ENCODE measurements around the gene CZIB.
A peak's percentile ranks its signal among the peaks of the same experiment; 100 is the strongest.
"Not testable (repeated sequence)": the region's sequence is repeated elsewhere in the genome, so short reads cannot be mapped to it uniquely, and the experiment has no call there.

CZIB gene

GRCh38 chr1:53238197-53239155, 18.0 kb upstream of the CZIB start, which contains the start of gene MAGOH:
TSS of gene MAGOH (minus strand) at chr1:53238518. CDS start at chr1:53238448, 70 bp downstream.
- peak; percentile 95 for DNase-seq

GRCh38 chr1:53237638-53238037, 17.2 kb upstream of the CZIB start:
- no peak for DNase-seq

DNA sequence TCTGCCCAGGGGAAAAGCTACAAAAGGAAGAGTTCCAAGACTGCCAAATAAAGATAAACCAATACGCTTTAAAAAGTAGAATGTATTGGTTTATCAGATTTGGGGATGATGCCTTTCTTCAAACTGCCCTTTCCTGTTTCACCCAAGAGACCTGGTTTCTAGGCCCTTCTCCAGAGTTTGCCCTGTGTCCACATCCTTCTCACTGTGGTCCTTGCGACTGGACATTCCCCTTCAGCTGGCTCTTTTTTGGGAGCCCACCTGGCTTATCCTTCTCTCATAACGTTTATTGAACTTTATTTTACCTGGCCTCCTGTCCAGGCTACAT, 490 bp upstream of the CZIB start:
- no peak for DNase-seq

- DNase-seq: no peak
Observed at GRCh38 chr1:53219711-53220110, 723 bp downstream of the CZIB start.

DNA sequence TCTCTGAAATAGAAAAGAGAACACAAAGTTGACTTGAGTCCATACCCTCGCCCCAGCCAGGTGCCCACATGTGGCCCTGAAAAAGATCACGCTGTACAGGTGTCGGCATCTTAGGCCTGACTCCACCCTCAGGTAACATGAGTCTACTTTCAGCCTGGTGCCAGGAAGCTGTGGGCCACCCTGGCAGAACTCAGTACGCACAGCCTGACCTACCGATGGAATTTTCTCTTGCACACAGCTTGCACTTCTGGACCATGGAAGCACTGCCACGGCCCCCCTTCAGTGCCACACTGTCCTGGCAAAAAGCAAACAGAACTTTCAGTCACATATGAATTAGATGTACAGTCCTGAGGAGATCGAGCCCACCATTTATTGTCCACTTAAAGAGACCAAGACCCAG, 2.2 kb downstream of the CZIB start:
- no peak for DNase-seq

GRCh38 chr1:53214376-53214940, 6.0 kb downstream of the CZIB start:
- no peak for DNase-seq

DNA sequence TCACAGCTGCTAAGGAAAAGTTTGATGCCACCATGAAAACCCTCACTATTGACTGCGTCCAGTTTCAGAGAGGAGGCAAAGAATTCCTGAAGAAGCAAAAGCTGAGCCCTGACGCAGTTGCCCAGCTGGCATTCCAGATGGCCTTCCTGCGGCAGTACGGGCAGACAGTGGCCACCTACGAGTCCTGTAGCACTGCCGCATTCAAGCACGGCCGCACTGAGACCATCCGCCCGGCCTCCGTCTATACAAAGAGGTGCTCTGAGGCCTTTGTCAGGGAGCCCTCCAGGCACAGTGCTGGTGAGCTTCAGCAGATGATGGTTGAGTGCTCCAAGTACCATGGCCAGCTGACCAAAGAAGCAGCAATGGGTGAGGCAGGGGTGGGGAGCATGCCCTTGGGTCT, 9.5 kb downstream of the CZIB start:
- no peak for DNase-seq

GRCh38 chr1:53210352-53210751, 10.1 kb downstream of the CZIB start:
- DNase-seq: no peak

- no peak for DNase-seq
Observed at GRCh38 chr1:53207726-53208125, 12.7 kb downstream of the CZIB start.

GRCh38 chr1:53206735-53207379, 13.6 kb downstream of the CZIB start:
- no peak for DNase-seq

DNA sequence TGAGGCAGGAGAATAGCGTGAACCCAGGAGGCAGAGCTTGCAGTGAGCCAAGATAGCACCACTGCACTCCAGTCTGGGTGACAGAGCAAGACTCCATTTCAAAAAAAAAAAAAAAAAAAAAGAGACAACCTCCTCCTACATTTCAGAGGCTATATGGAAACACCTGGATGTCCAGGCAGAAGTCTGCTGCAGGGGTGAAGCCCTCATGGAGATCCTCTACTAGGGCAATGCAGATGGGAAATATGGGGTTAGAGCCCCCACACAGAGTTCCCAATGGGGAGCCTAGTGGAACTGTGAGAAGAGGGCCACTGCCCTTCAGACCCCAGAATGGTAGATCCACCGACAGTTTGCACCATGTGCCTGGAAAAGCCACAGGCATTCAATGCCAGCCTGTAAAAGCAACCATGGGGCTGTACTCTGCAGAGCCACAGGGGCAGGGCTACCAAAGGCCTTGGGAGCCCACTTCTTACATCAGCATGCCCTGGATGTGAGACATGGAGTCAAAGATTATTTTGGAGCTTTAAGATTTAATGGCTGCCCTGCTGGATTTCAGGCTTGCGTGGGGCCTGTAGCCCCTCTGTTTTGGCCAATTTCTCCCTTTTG, 14.2 kb downstream of the CZIB start:
- not testable (repeated sequence) for DNase-seq

- DNase-seq: not testable (repeated sequence)
Observed at GRCh38 chr1:53205496-53205895, 14.9 kb downstream of the CZIB start.

DNA sequence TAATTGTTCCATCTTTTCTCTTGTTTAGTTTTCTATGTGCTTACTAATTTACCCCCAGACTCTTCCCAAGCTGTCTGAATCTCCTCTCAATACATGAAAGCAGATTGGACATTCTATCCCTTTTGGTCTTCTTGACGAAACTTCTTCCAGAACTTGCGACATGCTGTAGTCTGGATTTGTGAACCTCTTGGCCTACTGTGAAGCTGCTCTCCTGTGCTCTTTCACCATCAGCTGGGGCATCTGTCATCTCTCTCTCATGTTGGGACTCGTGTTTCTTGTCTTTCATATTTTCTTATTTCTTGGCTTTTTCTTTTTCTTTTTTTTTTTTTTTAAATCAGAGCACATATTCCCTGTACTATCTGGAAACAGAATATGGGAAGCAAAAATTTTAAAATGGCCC, 17.0 kb downstream of the CZIB start:
- no peak for DNase-seq

DNA sequence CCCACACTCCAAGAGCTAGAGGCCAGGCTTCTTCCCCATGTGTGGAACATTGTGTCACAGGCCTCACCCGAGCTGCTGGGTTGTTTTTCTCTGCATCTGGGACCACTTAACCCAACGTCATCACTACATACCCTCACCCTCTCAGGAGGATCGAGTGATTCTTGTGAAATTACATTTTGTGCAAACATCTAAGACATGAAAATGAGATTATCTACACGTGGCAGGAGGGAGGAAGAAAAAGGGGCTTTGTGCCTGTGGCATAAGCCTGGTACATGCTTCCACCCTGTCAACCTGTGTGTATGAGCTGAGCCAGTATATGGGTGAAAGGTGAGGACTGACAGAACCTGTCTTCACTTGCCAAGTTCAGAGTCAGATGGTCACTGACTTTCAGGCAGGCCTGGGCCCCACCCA, 22.2 kb downstream of the CZIB start:
- no peak for DNase-seq

DNA sequence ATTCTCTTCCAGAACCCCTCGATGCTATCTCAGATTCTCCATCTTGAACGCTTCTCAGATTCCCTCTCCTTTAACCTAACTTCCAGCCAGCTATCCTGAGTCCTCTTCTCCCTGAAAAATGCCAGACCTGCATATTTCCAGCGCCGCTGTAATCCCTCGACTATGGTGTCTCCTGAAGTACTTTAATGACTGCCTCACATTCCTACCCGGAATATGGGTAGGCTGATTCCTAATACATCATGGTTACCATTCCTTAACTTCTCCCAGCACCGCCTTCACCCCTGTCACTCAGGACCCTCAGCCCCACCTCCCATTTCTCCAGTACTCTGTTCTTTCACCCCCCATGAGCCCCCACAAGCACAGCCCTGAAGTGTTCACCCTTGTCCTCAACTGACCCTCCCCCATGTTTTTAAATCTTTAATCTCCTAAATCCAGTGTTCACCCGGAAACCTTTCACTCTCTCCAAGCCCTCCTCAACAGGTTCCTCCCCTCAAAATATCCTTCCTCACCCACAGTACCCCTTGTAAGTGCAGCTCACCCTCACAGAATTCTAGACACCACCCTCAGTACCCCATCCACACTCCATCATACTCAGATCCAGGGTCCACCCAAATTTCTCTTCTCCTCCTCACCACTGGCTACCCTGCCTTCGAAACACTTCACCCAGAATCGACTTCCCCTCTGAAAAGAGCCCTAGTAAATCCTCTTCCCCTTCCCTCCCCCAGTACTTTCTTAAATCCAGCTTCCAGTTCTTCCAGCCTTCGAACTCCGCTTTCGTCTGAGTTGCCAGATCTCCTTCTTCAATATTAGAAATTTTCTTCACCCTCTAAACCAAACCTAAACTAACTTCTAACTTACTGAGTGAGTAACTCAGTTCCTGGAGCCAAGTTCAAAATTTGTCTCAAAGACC, 22.9 kb downstream of the CZIB start:
- DNase-seq: no peak

DNA sequence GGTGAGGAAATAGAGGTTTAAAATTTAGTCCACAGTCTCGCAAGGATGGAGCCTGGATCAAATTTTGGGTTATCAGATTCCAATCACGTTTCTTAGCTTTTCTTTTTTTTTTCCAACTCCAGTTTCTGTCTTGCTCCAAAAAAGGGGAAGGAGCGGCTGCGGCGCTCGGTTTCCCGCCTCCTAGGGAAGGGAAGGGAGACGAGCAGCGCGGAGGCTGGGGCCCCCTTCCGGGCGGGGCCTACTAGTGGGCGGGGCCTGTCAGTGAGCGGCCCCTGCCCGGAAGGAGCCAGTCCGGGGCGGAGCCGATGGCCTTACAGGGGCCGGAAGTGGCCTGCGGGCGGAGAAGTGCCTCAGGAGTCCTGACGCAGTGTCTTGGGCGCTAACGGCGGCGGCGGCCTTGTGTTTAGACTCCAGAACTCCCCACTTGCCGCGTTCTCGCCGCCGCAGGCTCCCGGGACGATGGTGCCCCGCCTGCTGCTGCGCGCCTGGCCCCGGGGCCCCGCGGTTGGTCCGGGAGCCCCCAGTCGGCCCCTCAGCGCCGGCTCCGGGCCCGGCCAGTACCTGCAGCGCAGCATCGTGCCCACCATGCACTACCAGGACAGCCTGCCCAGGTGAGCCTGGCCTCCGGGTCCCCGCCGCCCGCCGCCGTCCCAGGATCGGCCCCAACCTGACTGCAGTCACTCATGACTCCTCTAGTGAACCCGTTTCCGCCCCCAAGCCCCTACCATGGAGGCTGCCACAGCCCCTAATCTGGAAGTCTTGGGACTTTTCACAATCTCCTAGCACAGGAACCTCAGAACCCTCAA, 23.7 kb downstream of the CZIB start, which contains the start of gene CPT2:
CPT2 (plus strand) TSS at position 340 of the 806 bp plus-strand sequence; CDS start at position 460, 120 bp downstream.
- DNase-seq: peak; percentile 93

DNA sequence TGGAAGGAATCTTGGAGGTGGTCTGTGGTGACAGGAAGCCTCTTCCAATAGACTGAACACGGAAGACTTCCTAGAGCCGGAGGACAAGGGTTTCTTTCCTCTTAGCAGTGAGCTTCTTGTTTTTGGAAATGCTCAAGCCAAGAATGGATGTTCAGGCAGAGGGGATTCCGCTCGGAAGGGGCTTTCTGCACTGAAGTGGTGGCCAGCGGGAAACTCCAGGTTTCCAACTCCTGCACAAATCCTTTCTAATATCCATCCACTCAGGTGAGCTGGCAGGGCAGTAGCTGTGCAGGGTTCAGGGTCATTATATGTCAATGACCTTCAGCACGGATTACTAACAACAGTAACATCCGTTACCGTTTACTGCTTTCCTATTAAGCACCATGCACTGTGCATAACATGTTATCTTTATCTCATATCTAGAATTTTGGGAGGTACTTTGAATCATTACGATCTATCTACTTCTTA, 24.4 kb downstream of the CZIB start:
- DNase-seq: peak; percentile 8

GRCh38 chr1:53195246-53196016, 25.0 kb downstream of the CZIB start:
- DNase-seq: no peak

DNA sequence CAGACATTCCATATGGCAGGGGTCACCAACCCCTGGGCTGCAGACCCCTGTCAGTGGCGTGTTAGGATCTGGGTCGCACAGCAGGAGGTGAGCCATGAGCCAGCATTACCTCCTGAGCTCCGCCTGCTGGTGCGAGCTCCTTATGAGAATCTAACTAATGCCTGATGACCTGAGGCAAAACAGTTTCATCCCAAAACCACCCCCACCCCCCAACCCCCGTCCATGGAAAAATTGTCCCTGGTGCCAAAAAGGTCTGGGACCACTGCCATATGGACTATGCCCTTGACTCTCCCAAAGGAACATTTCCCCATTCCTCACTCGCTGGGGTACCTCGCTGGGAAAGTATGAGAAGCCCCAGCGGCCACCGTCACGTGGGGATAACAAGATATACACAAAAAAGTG, 30.2 kb downstream of the CZIB start:
- DNase-seq: no peak

DNA sequence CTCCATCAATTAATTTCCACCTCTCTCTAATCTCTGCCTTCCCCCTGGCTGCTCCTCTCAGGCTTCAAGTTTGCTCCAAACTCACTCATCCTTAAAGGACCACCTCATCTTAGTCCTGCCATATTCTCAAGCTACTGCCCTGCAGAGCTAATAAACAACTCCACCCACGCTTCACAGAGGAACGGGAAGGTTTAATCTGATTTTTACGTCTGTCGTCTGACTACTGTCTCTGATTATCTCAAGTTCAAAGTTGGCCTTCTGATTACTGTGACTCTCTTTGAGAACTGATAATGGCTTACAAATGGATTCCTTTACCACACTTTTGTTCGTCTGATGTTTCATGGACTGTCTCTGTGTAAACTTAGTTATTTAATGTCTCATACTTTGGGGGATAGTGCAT, 31.4 kb downstream of the CZIB start:
- DNase-seq: no peak
